Stimulated activated CD8-positive, alpha-beta memory T cell treated with anti-CD3 and anti-CD28 coated beads, Interleukin-4, amount 100 ng/mL, for 24 hours (primary cell): ENCODE results near the gene TXNRD2.
"Not testable (repeated sequence)": the region's sequence is repeated elsewhere in the genome, so short reads cannot be mapped to it uniquely, and the experiment has no call there.

ENCODE experiments used
- DNase-seq: peaks from one replicate; pipeline ENCODE4 v3.0.0-alpha.2; 2020; ENCODE audit warnings: low read depth

Gene TXNRD2

GRCh38 chr22:19948057-19948760, 6.6 kb upstream of the TXNRD2 start:
- DNase-seq, result no peak

GRCh38 chr22:19943082-19944026, 1.7 kb upstream of the TXNRD2 start:
- DNase-seq, result no peak

- no peak for DNase-seq
Observed at GRCh38 chr22:19942157-19943081, 801 bp upstream of the TXNRD2 start.

GRCh38 chr22:19940536-19941364, 868 bp downstream of the TXNRD2 start:
- no peak for DNase-seq

GRCh38 chr22:19937616-19938473, 3.8 kb downstream of the TXNRD2 start:
- no peak for DNase-seq

GRCh38 chr22:19936513-19936912, 5.1 kb downstream of the TXNRD2 start:
- no peak for DNase-seq

GRCh38 chr22:19935123-19935718, 6.4 kb downstream of the TXNRD2 start:
- not testable (repeated sequence) for DNase-seq

- no peak for DNase-seq
Observed at GRCh38 chr22:19933341-19934241, 8.0 kb downstream of the TXNRD2 start.

GRCh38 chr22:19932367-19933206, 9.0 kb downstream of the TXNRD2 start:
- no peak for DNase-seq

- DNase-seq, result no peak
Observed at GRCh38 chr22:19931514-19931913, 10.1 kb downstream of the TXNRD2 start.

- no peak for DNase-seq
Observed at GRCh38 chr22:19930551-19931486, 10.8 kb downstream of the TXNRD2 start.

GRCh38 chr22:19929586-19930550, 11.8 kb downstream of the TXNRD2 start:
- no peak for DNase-seq

- DNase-seq, result no peak
Observed at GRCh38 chr22:19928207-19928606, 13.4 kb downstream of the TXNRD2 start.

- no peak for DNase-seq
Observed at GRCh38 chr22:19927696-19928095, 13.9 kb downstream of the TXNRD2 start.

- DNase-seq, result not testable (repeated sequence)
Observed at GRCh38 chr22:19926028-19926427, 15.6 kb downstream of the TXNRD2 start.
